SK-N-SH (cell line): Measurements from ENCODE around the gene CEBPB. TPM values are rescaled to one million over a fixed set of nuclear protein-coding genes. Genes with fewer than 3 reads are reported as not detected.
"Not testable (repeated sequence)": the region's sequence is repeated elsewhere in the genome, so short reads cannot be mapped to it uniquely, and the experiment has no call there.

Experiments used
- CTCF ChIA-PET: fragments of 300-600, 350-600 bp; formaldehyde crosslinking; extraction: SDS; loops from one replicate; lab custom pipeline; 2021; lab: Yijun Ruan, JAX
- POLR2A ChIA-PET: fragments of 350-600 bp; sonication (Branson Sonifier 250); formaldehyde crosslinking; extraction: SDS; loops from one replicate; lab custom pipeline; 2020; ENCODE audit warnings: antibody characterized with exemption, inconsistent platforms; lab: Yijun Ruan, JAX
- DNase-seq: peaks from one replicate; pipeline ENCODE4 v3.0.0; 2012
- H2AFZ ChIP-seq: fragments of 200-600 bp; sonication (generic); 2 replicates; pipeline ENCODE4 v1.8.1; 2016; ENCODE audit warnings: antibody characterized with exemption, mild to moderate bottlenecking, low read depth
- H3F3A ChIP-seq: fragments of 200-600 bp; sonication (generic); replicated peaks from 2 replicates; pipeline ENCODE3; 2016; ENCODE audit warnings: antibody characterized with exemption, mild to moderate bottlenecking; ENCODE audit not compliant: insufficient read depth
- H3K27ac ChIP-seq, 2 experiments: fragments of 200-500 bp in 1 of 2; fragments of 200-600 bp in 1 of 2; sonication (Bioruptor generic) in 1 of 2; sonication (generic), shearing (Covaris generic) in 1 of 2; 2 replicates each; pipeline versions ENCODE4 v1.5.1 to v1.6.1; 2014 to 2016; ENCODE audit warnings: low read depth in 2 of 2, inconsistent platforms in 1 of 2, low read length in 1 of 2, mild to moderate bottlenecking in 1 of 2, mixed read lengths in 1 of 2
- H3K27me3 ChIP-seq: fragments of 200-600 bp; sonication (generic), shearing (Covaris generic); 2 replicates; pipeline ENCODE4 v1.6.1; 2016; ENCODE audit warnings: mixed run types; ENCODE audit not compliant: insufficient read depth
- H3K36me3 ChIP-seq, 2 experiments: fragments of 200-500 bp in 1 of 2; fragments of 200-600 bp in 1 of 2; sonication (Bioruptor generic) in 1 of 2; sonication (generic) in 1 of 2; replicated peaks in 1 of 2; 2 replicates each; pipeline versions ENCODE3 to v1.5.1; 2014 to 2016; ENCODE audit warnings: low read length in 1 of 2, mild to moderate bottlenecking in 1 of 2; ENCODE audit not compliant: insufficient read depth in 2 of 2, control insufficient read depth in 1 of 2
- H3K4me1 ChIP-seq, 2 experiments: fragments of 200-500 bp in 1 of 2; fragments of 200-600 bp in 1 of 2; sonication (Bioruptor generic) in 1 of 2; sonication (generic), shearing (Covaris generic) in 1 of 2; 2 replicates each; pipeline versions ENCODE4 v1.5.1 to v1.6.1; 2014 to 2016; ENCODE audit warnings: low read depth in 1 of 2, low read length in 1 of 2, mixed run types in 1 of 2; ENCODE audit not compliant: insufficient read depth in 2 of 2, control insufficient read depth in 1 of 2
- H3K4me2 ChIP-seq: fragments of 200-600 bp; sonication (generic), shearing (Covaris generic); 2 replicates; pipeline ENCODE4 v1.6.1; 2017; ENCODE audit warnings: mixed run types
- H3K4me3 ChIP-seq, 2 experiments: fragments of 200-500 bp in 1 of 2; fragments of 200-600 bp in 1 of 2; sonication (Bioruptor generic) in 1 of 2; sonication (generic), shearing (Covaris generic) in 1 of 2; 2 replicates each; pipeline versions ENCODE4 v1.5.1 to v1.8.1; 2014 to 2016; ENCODE audit warnings: low read depth in 2 of 2, inconsistent platforms in 1 of 2, low read length in 1 of 2, mild to moderate bottlenecking in 1 of 2, mixed read lengths in 1 of 2, moderate library complexity in 1 of 2
- H3K79me2 ChIP-seq: fragments of 200-600 bp; sonication (generic); 2 replicates; pipeline ENCODE4 v1.8.1; 2017; ENCODE audit warnings: mild to moderate bottlenecking; ENCODE audit not compliant: insufficient read depth
- H3K9ac ChIP-seq: fragments of 200-600 bp; sonication (generic); 2 replicates; pipeline ENCODE4 v1.6.1; 2017; ENCODE audit warnings: mixed run types
- H3K9me2 ChIP-seq: fragments of 200-600 bp; sonication (generic); 2 replicates; pipeline ENCODE4 v1.6.1; 2017; ENCODE audit warnings: mixed run types
- H3K9me3 ChIP-seq: fragments of 200-600 bp; sonication (generic); 2 replicates; pipeline ENCODE4 v1.6.1; 2017; ENCODE audit warnings: mixed run types, mild to moderate bottlenecking, moderate library complexity
- H4K20me1 ChIP-seq: fragments of 200-600 bp; sonication (generic); 2 replicates; pipeline ENCODE4 v1.6.1; 2017; ENCODE audit warnings: mild to moderate bottlenecking, mixed run types; ENCODE audit not compliant: insufficient read depth
- EZH2phosphoT487 ChIP-seq: fragments of 200-600 bp; sonication (generic); IDR thresholded peaks from 2 replicates; pipeline ENCODE4 v1.6.1; 2017; ENCODE audit warnings: low read depth, mixed run types, mild to moderate bottlenecking, antibody characterized with exemption, moderate library complexity, borderline replicate concordance
- FOXJ3 ChIP-seq: sonication (generic); formaldehyde crosslinking; IDR thresholded peaks from 2 replicates; pipeline ENCODE4 v1.5.1; 2020; ENCODE audit warnings: mild to moderate bottlenecking, missing genetic modification reagents
- FOXM1 ChIP-seq: IDR thresholded peaks from 2 replicates; pipeline ENCODE4 v1.4.0; 2012; ENCODE audit warnings: low read depth, mild to moderate bottlenecking
- GABPA ChIP-seq: IDR thresholded peaks from 2 replicates; pipeline ENCODE4 v1.4.0; 2012; ENCODE audit warnings: low read depth, mild to moderate bottlenecking
- GATA2 ChIP-seq: sonication (generic); formaldehyde crosslinking; IDR thresholded peaks from 2 replicates; pipeline ENCODE4 v1.5.0; 2020; ENCODE audit warnings: mild to moderate bottlenecking, missing genetic modification reagents
- IRF3 ChIP-seq: fragments of 150-350 bp; IDR thresholded peaks from 2 replicates; pipeline ENCODE4 v1.6.1; 2016; ENCODE audit warnings: mild to moderate bottlenecking, low read depth, low read length
- JUND ChIP-seq: IDR thresholded peaks from 2 replicates; pipeline ENCODE4 v1.4.0; 2012
- MAX ChIP-seq: IDR thresholded peaks from 2 replicates; pipeline ENCODE4 v1.4.0; 2012; ENCODE audit warnings: low read depth
- NRF1 ChIP-seq: IDR thresholded peaks from 2 replicates; pipeline ENCODE4 v1.6.1; 2012; ENCODE audit warnings: low read depth, mild to moderate bottlenecking, low read length
- PBX3 ChIP-seq: IDR thresholded peaks from 2 replicates; pipeline ENCODE4; 2012
- POLR2AphosphoS5 ChIP-seq: IDR thresholded peaks from 2 replicates; pipeline ENCODE4 v1.6.1; 2012; ENCODE audit warnings: low read depth, low read length
- RAD21 ChIP-seq: IDR thresholded peaks from 2 replicates; pipeline ENCODE4 v1.6.1; 2012; ENCODE audit warnings: mild to moderate bottlenecking, low read length
- RCOR1 ChIP-seq: fragments of 150-350 bp; IDR thresholded peaks from 2 replicates; pipeline ENCODE4 v1.6.1; 2017; ENCODE audit warnings: antibody characterized with exemption, low read length
- REST ChIP-seq: IDR thresholded peaks from 2 replicates; pipeline ENCODE4 v1.6.1; 2012; ENCODE audit warnings: mild to moderate bottlenecking, low read depth, low read length, moderate library complexity
- TEAD4 ChIP-seq: IDR thresholded peaks from 2 replicates; pipeline ENCODE4 v1.4.0; 2012; ENCODE audit warnings: mild to moderate bottlenecking, borderline replicate concordance; ENCODE audit not compliant: insufficient read depth
- USF2 ChIP-seq: fragments of 150-350 bp; IDR thresholded peaks from 2 replicates; pipeline ENCODE4 v1.6.1; 2017; ENCODE audit warnings: antibody characterized with exemption, low read length, low read depth, borderline replicate concordance
- YY1 ChIP-seq: IDR thresholded peaks from 2 replicates; pipeline ENCODE4 v1.4.0; 2012; ENCODE audit warnings: low read depth, mild to moderate bottlenecking
- ZBTB33 ChIP-seq: IDR thresholded peaks from 2 replicates; pipeline ENCODE4 v1.4.0; 2012; ENCODE audit warnings: low read depth, borderline replicate concordance
- WGBS: methylation state at CpG from one replicate; pipeline ENCODE4 v1.1.6; 2017; ENCODE audit warnings: low lambda C conversion rate; 5-methylcytosine and 5-hydroxymethylcytosine counted together
- polyA plus RNA-seq, 3 experiments: library from polyadenylated mRNA; depleted of rRNA; stranded (reverse); fragments of >200 nt; gene quantifications; 2 replicates each; pipeline ENCODE4 v1.2.3, GENCODE V29; 2012

The CEBPB gene
- polyA plus RNA-seq, 1 of the 3 experiments (the other 2 are of a cell fraction) = 14.7 TPM

- CTCF ChIA-PET = interaction anchor here (0.9 to 1.0 kb wide), 3 partner anchors 17 to 252 kb away, joined by 3 read pairs; no protein-coding TSS in a partner anchor
- Histone ChIP-seq H3K9ac (no peak overlapping the region), H3K4me2 (no peak overlapping the region), H3K36me3 (no peaks in the 10 kb centered on the region), H3F3A (no peaks in the 10 kb centered on the region), H3K79me2 (no peaks in the 10 kb centered on the region), H3K27me3 (no peaks in the 10 kb centered on the region), H3K9me2 (no peaks in the 10 kb centered on the region), H4K20me1 (no peaks in the 10 kb centered on the region), H3K4me1 (no peaks in the 10 kb centered on the region), H3K27ac (no peak overlapping the region), H3K4me3 (no peak overlapping the region), H2AFZ (no peak overlapping the region), H3K9me3 (no peaks in the 10 kb centered on the region)
- WGBS = 87% methylated on average over 4 of the region's 7 CpGs
- no peak for DNase-seq
- POLR2A ChIA-PET = no interaction called here
- no peak for TF ChIP-seq NRF1
- TF ChIP-seq IRF3 = no peak
- no peak for TF ChIP-seq RCOR1
- TF ChIP-seq RAD21 = no peak
- no peak for TF ChIP-seq TEAD4
- no peak for TF ChIP-seq POLR2AphosphoS5
- TF ChIP-seq ZBTB33 = no peak
- TF ChIP-seq EZH2phosphoT487 = no peak
- no peak for TF ChIP-seq GABPA
- TF ChIP-seq YY1 = no peak
- TF ChIP-seq JUND = no peak
- no peak for TF ChIP-seq FOXM1
- TF ChIP-seq USF2 = no peak
- no peak for TF ChIP-seq GATA2 (CRISPR knock-in tag)
- no peak for TF ChIP-seq PBX3
- no peak for TF ChIP-seq REST
- no peak for TF ChIP-seq MAX
- no peak for TF ChIP-seq FOXJ3 (CRISPR knock-in tag)
Observed at GRCh38 chr20:50208085-50208491, 17.5 kb downstream of the CEBPB start.

- H3K79me2 ChIP-seq, POLR2A ChIA-PET, H3K27ac ChIP-seq: not testable (repeated sequence)
Observed at GRCh38 chr20:50208815-50209214, 18.2 kb downstream of the CEBPB start.

More at GRCh38 chr20:50208815-50209214, 18.2 kb downstream of the CEBPB start:
- CTCF ChIA-PET = interaction anchor here (1.0 kb wide), 1 partner anchor 252 kb away, joined by 3 read pairs; no protein-coding TSS in a partner anchor
- H4K20me1 ChIP-seq, H3K27me3 ChIP-seq, H3K9me2 ChIP-seq, H3K4me3 ChIP-seq, H2AFZ ChIP-seq, H3K9me3 ChIP-seq, H3K4me1 ChIP-seq, H3K9ac ChIP-seq, H3K4me2 ChIP-seq, H3F3A ChIP-seq, DNase-seq, H3K36me3 ChIP-seq: not testable (repeated sequence)
- 70% methylated on average over 4 of the region's 4 CpGs for WGBS
